ENCODE results near the gene NHSL1.

NHSL1 gene

DNA sequence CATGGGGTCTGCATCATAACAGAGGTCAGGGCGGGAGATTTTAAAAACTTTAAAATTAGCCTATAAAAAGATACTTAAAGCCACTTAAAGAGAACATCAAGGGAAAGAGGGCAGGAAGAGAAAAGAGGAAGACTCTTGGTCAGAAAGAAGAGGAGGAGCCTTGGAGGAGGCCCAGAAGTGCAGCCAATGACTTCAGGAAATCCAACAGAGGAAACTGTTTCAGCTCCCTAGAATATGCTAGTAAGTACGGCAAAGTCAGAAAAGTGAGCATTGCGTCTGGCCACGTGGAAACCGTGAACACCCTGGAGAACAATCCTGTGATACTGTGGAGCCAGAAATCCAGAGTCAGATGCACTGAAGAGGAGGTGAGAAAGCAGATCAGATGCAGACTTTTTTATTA is 22.5 kb upstream of the NHSL1 start:
- DNase-seq: no peak

DNA sequence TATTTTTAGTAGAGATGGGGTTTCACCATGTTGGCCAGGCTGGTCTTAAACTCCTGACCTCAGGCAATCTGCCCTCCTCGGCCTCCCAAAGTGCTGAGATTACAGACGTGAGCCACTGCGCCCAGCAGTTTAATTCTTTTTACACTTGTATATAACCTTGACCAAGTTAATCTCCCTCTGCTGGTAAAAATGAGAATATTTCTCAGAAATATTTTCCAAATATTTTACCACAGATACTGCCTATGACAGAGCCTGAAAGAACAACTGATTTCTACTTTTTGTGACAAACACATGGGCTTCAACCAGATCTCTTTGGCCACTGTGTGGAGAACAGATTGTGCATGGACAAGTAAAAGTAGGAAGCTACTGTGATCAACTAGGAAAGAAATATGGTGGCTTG is 21.2 kb upstream of the NHSL1 start:
- DNase-seq: no peak

DNA sequence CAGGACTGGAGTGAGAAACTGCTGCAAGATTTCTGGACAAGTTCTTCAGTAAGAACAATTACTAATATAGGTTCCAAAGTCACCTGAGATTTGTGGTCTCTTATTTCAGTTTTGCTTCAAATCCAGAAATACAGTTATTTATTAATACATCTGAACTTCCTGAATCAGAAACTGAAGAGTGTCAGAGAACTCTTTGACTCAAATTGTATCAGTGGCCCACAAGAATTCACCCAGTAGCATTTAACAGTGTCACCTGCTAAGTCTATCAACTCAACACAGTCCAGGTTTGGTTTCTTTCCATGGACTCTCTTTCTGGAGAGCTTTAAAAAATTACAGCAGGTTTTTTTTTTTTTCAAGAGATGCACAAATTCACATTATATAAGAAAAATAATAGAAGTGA is 18.8 kb upstream of the NHSL1 start:
- no peak for DNase-seq

DNA sequence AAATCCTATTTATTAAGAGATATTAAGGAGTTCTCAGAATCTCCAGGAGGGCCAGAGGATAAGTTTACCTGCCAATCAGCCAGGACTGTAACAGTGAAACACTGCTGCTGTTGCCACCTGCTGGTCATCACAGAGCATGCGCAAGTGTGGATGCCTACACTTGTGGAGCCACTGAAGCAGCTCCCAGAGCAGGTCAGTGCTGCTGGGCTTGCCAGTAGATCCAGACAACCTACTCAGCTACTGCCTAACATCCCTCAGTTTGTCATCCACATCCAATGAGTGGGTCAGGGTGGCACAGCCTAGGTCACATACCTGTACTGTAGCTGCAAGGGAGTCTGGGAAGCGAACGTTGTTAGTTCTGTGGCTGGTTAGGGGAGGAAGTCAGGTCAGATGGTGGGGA is 18.3 kb upstream of the NHSL1 start:
- peak; percentile 56 to 64 for DNase-seq

DNA sequence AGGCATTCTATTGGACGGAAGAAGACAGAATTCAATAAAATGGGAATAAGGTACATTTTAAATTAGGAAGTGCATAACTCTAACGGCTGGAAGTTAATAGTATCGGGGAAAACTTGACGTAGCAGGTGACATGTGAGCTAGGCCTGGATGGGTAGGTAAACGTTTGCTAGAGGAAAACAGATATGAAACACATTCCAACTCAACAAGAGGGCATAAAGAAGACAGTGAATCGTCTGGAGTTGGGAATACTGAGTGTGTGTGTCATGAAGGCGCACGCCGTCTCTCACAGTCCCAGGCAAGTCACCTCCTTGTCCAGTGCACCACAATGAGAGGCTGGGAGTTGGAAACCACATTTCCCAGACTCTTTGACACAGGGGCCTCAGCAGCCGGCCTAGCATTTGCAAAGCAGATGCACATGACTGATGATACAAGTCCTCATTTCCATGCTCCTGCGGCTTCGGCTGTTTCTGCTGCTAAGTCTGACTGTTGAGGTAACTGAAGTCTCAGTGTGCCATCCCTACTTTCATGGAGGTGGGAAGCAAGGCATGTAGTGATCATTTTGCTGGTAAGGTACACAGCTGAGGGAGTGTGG is 16.5 kb upstream of the NHSL1 start:
- no peak for DNase-seq

DNA sequence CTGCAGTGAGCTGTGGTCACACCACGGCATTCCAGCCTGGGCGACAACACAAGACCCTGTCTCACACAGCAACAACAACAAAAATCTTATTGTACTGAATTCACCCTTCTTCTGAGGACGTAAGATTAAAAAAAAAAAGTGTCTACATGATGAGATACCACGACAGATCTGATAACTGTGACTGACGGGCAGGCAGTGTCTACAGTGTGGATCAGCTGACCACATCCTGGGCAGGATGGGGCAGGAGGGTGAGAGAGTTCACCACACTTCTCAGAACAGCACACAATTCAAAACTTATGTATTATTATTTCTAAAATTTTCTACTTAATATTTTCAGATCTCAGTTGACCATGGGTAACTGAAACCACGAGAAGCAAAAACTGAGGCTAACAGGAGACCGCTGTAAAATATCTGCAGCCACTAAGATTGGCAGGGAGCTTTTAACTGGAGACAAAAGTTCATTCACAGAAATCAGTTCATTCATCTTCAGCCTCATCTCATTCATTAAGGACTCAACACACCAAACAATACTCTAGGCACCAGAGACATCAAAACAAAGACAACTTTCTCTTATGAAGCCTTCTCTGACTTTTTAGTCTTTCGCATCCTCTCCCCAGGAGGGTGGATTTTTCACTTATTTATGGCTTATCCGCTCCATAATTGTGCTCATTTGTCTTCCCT is 15.7 kb upstream of the NHSL1 start:
- no peak for DNase-seq

DNA sequence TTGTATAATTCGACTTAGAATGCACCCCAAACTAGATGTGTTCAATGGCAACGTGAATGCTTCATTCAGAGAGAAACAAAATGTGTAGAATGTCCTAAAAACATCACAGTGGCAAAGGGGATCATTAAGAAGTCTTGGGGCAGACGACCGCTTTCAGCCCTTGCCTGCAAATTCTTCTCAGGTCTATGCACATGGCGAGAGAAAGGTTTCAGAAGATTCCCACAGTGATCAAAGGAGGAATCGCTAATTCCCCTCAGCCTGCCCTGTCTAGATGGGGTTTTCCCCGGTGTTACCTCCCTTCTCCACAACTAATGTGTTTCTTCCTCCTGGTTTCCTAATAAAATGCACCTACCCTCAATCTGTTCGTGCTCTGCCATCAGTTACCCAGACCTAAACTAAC is 13.3 kb upstream of the NHSL1 start:
- DNase-seq: no peak

DNA sequence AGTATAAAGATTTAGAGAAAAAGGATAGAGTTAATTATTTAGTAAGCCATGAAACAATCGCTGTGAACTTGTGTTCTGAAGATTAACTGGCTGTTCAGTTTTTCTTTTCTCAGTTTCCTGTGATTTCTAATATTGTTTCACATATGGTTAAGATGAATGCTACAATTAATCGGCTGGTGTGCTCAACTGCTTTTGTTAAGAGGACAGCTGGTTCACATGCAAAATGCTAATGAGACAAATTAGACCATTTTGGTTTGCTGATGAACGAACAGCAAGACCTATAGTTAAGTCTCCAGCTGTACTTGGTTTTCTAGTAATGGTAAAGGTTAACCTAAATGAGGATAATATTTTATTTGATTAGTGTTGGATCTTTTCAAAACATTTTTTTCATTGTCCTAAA is 10.8 kb upstream of the NHSL1 start:
- DNase-seq: no peak

DNA sequence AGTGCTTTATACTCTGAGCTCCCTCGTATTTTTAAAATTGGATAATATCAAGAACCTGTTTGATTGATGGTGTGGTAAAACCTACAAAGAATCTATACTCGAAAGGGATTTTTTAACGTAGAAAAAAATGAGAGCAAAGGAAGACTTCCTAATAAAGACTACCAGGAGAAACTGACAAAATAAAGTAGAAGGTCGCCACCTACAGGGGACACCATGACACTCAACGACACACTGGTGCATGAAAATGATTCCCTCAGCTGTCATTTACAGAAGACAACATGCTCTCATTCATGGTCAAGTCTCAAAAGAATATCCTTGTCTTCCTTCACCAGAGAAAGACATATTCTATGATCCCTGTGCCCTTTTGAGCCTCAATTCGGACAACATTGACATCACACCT is 10.1 kb upstream of the NHSL1 start:
- DNase-seq: peak; percentile 40 to 42

DNA sequence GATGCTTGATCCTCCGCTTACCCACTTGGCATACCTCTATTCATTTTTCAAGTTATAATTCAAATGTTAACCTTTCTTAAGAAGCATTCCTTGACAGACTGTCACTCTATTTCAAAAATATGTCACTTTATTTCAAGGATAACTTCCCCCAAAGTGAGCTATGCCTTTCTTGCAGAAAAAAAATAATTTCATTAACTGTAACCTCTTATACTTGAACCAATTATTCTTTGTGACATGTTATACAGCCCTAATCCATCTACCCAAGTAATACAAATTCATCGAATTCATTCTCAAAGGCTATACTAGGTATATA is 9.3 kb upstream of the NHSL1 start:
- DNase-seq: no peak

DNA sequence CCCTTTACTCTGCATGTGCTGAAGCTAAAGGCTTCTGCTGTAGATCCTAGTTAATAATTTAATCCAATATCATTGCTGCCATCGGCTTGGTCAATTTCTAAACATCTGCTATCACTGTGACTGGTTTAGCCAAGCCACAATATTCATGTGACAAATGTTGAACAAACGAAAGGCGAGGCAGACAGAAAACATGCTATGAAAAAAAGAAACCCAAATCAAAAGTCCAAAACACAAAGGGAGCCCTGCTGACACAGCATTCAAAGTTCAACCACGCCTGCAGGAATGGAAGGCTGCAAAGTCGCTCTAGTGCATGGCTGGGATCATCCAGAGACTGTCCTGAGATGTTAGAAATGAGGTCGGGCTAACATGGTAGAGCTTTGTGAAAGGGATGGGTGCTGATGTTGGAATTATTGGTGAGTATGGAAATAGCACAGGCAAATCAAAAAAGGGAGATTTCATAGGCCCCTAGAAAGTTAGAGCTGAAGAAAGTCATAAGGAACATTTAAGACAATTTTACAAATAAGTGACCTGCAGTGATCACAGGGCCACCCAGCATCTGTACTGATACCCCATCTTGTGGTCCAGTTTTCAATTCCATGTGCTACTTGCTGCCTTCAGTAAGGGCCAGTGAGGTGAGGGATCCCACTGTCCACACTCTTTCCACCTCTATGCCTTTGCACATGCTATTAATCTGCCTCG is 8.8 kb upstream of the NHSL1 start:
- DNase-seq: no peak

DNA sequence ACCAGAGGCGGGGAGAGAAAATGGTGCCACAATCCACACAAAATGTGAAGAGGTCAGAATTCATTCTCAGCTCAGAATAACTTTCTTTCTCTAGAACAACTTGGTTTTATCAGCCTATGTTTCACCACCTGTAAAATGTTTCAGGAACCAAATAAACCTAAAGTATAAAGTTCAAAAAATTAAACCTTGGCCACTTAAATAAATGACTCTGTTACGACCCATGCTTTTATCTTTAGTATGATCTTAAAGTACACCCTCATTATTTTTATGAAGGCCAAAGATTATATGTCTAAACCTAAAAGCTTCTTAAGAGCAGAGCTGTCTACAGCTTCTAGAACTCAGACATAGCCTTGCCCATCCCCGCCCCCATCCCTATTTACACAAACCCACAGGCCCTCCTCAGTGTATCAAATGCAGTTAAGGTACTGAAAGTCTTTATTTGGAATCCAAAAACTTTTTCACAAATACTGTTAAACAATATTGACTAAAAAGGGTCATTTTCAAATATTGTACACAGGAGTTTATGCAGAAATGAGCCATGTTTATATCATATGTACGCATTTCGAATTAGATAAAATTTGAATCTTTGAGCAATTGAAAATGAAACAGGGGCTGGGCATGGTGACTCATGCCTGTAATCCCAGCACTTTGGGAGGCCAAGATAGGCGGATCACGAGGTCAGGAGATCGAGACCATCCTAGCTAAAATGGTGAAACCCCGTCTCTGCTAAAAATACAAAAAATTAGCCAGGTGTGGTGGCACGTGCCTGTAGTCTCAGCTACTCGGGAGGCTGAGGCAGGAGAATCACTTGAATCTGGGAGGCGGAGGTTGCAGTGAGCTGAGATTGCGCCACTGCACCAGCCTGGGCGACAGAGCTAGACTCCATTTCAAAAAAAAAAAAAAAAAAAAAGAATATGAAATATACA is 5.7 kb upstream of the NHSL1 start:
- no peak for DNase-seq

DNA sequence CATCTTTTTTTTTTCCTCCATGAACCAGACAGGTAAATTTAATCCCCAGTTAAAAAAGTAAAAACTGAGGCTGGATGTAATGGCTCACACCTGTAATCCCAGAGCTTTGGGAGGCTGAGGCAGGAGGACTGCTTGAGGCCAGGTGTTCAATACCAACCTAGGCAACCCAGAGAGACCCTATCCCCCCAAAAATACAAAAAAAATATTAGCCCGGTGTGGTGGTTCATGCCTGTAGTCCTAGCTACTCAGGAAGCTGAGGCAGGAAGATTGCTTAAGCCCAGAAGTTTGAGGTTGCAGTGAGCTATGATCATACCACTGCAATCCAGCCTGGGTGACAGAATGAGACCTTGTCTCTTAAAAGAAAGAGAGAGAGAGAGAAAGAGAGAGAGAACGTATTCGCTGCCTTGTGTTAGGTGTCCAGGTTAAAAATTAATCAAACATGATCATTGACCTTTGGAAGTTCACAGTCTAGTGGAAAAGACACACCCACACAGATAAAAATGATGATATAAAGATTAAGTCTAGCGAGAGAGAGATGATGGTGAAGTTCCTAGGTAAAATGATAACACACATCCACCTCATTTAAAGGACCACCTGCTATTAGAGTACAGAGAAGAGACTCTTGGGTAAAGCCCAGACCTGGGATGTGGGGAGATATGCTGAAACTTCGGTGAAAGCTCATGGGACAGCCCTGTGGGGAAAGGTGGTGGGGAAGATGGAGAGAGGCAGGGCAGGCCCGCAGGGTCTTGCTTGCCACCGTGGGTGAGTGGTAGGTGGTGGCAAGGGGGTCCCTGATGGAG is 4.8 kb upstream of the NHSL1 start:
- DNase-seq: no peak

DNA sequence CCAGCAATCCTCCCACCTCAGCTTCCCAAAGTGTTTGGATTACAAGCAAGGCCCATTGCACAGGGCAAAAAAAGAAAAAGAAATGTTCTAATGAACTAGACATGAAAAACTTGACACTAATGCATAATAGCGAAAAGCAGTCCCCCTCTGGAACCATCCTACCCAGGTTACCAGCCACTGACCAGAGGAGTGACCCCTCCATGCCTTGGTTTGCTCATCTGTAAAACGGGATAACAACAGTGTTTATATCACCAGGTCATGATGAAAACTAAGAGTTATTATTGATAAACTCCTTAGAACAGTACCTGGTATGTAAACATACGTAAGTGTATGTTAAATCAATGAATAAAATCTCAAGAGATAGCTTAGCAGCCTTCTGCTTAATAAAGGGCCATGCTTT is 3.3 kb upstream of the NHSL1 start:
- no peak for DNase-seq

DNA sequence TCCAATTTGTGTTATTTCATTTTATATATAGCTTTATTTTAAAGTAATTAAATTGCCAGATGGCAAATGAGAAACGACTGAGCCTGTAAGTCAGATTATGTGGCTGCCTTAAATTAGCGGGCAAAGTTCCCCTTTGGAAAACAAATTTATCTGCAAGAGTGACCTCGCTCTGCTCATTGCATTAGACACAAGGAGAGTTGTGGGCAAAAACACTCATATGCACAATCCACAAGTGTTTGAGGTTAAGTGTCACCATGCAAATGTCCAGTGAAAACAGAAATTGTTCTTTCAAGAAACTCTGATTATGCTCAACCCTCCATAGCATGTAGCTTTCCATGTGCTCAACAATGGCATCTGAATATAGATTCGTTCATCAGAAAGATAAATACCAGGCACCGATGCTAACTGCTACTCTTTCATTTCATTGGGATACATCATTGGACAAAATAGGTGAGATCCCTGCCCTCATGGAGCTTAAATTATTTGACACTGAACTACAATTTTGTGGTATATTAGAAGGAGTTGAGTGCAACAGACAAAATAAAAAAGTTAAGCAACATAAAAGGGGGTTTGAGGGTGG is 1.7 kb upstream of the NHSL1 start:
- no peak for DNase-seq

DNA sequence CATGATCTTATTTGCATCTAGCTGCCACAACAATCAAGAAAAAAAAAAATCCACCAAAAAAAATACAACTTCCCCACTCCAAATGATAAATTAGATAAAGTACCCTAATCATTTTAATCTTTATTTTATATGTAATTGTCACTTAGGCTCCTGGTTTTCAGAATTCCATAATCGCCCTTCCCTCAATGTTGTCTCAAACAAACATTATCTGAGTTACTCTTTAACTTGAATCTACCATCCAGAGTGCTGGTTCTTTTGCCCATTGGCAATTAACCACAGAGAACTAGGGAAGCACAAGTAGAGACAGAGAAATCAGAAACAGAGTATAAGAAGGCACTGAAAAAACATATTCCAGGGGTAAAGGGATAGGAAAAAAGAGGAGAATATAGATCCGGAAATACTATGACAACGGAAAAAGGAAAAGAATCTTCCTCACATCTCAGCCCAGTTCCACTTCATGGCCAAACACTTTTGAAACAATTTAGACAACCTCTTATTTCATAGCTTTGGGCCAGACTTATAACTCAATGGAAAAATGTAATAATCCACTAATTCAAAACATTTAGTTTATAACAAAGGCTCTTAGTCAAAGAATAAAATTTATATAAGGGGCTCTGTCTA is 861 bp upstream of the NHSL1 start:
- no peak for DNase-seq

DNA sequence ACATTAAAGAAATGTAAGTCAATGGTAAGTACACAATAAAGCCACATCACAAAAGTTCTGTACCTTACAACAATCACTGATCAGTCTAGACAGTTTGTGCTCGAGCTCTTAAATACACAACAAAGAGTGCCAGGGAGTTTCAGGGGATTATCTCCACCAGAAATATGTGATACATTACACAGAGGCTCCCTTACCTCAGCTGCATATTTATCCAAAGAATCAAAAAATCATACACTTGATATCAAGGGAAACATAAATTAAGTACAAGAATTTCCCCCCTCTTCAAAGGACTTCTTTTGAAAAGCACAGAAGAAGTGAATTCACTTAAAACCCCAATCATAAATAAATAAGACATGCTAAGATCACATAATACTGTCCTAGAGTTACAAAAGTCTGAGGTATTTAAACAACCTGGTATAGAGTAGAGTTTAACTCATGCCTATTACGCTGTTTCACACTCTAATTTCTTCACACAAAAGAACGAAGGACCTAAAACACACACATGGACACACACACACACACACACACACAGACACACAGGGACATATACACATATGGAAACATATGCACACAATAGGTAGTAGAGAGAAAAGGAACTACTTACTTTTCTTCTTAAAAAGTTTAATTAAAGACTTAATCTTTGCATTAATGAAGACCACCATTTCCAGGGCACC is 528 bp downstream of the NHSL1 start:
- no peak for DNase-seq

DNA sequence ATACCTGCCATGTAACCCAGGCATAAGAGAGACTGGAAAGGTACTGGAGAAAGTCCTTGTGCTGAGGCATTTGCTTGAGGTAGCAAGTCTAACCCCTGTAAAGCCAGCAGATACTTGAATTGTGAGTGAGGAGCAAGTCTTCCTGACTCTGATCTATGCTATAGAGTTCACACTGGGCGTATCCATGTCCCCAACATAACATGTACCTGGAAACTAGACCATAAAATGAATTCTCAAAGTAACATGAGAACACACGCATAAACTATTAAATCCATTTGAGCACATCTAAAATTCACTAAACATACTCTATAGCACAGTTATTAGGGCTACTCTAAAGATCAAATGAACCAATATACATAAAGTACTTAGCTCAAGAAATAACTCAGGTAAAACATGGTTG is 2.0 kb downstream of the NHSL1 start:
- no peak for DNase-seq

DNA sequence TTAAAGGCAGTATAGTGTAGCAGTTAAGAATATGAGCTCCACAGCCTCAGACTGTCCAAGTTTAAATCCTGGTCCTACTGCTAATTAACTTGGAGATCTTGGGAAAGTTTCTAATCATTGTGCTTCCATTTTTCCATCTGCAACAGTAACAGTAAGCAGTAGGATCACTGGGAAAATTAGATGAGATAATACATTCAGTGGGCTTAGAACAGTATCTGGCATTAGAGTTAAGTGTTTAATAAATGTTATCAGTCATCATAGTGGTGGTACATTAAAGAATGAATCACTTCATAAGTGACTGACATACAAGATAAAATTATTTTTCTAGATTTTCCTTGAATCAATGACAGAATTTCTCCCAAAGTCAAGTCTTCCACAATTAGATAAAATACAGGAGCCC is 5.0 kb downstream of the NHSL1 start:
- DNase-seq: no peak

DNA sequence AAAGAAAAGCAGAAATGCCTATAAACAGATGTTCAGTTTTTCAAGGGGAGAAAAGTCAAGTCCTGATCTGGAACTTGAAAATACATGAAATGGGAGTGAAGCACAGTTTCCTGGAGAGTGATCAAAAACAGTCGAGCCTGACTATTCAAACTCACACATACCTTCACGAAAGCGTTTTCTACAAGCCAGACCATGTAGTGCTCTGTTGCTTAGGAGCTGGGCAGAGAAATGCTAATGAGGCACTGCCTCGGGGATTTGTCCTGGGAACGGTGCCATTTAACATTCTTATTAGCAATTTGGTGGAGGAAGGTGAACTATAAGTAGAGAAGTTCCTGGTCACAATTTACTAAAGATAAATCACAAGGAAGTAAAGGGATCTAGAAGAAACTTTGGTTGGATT is 5.9 kb downstream of the NHSL1 start:
- no peak for DNase-seq

DNA sequence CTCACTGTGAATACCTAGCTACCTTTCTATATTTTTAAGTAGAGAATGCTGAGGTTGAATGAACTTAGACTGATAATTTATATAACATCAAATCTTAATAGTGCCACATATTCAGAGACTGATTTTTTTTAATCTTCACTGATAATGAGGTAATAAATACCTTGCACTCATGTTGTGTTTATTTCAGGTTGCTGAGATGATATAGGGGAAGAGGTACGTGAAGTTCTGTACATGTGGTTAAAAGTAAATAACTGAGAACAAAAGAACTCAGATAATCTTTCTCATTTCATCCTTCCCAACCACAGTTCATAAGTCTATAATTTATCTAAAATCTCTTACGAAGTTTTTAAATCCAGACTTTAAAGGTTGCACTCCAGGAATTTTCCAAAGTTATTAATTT is 6.4 kb downstream of the NHSL1 start:
- DNase-seq: no peak

All from activated T-cell treated with anti-CD3 and anti-CD28 coated beads, Interleukin-2, amount 50 U/mL, for 48 hours (primary cell).